GM18511 (cell line): ENCODE data around the gene CYB5R2.

Experiments
- ATAC-seq: cut with Tn5 transposase; IDR thresholded peaks from one replicate; pipeline ENCODE4 v1.9.1; 2021; ENCODE audit warnings: mild to moderate bottlenecking, moderate library complexity; ENCODE audit not compliant: unreplicated experiment

CYB5R2 gene

GRCh38 chr11:7638710-7639642 is 34.3 kb downstream of the CYB5R2 start:
- peak; percentile 76 for ATAC-seq

DNA sequence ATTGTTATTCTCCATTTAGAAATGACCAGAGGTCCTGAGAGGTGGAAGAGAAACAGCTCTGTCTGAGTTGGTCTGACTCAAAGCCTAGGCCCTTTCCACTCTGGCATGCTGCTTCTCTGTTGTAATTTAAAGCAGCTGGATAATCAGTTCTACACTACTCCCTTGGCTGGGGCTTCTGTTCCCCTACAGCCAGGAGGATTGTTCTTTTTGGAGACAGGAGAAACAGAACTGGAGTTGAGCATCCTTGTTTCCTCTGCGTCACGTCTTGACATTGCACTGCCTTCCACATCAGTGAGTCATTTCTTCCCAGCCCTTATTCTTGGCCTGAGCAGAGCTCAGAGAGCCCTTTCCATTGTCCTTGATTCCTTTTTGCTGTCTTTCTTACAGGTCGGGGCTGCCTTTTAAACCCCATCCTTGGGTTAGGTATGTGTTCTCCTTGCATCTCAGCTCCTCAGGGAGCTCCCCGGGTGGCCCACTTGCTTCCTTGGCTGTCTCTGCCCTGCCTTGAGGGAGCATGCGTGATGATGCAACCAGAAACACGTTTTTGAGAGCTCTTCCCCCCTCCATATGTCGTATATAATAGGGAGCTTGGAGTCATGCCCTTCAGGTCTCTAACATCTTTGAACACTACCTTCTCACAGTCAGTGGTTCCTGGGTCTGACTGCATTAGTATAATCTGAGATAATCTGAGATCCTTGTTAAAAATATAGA is 35.7 kb downstream of the CYB5R2 start:
- no peak for ATAC-seq

DNA sequence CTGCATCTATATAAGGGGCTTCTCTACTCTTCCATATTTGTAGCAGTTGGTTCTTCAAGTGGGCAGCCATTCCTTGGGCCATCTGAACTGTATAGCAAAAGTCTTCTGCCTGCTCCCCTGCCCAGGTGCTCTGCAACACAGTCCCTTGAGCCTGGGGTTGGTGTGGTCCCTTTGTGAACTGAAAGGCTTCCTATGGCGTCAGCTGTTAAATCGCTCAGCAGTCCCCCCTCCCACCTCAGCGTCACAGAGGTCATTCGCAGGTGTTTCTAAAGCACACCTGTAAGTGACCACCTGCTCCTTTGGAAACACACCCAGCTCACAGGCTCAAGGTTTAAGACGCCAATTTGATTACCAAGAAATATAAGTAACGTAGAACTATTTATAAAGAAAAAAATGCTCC is 37.0 kb downstream of the CYB5R2 start:
- no peak for ATAC-seq

- ATAC-seq: no peak
Observed at GRCh38 chr11:7635708-7636107, 37.6 kb downstream of the CYB5R2 start.

- no peak for ATAC-seq
Observed at GRCh38 chr11:7635137-7635536, 38.2 kb downstream of the CYB5R2 start.

DNA sequence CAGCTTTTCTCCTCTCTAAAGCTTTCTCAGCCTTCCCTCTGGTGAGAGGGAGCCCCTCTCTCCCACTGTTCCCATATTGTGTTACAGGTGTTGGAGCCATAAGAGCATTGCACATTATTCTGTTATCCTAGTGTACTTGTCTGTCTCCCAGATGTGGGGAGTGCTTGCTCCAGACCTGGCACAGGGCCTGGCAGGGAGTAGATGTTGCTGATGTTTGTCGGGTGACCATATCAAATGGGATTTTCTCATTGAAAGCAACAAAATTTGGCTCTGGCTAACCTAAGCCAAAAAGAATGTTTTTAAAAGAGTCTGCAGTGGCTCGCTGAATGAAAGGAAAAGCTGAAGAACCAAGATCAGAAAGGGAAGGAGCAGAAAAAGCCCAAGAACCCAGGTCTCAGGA is 41.1 kb downstream of the CYB5R2 start:
- ATAC-seq: no peak

GRCh38 chr11:7630002-7630401 is 43.3 kb downstream of the CYB5R2 start:
- no peak for ATAC-seq

- no peak for ATAC-seq
Observed at GRCh38 chr11:7628660-7629059, 44.6 kb downstream of the CYB5R2 start.

DNA sequence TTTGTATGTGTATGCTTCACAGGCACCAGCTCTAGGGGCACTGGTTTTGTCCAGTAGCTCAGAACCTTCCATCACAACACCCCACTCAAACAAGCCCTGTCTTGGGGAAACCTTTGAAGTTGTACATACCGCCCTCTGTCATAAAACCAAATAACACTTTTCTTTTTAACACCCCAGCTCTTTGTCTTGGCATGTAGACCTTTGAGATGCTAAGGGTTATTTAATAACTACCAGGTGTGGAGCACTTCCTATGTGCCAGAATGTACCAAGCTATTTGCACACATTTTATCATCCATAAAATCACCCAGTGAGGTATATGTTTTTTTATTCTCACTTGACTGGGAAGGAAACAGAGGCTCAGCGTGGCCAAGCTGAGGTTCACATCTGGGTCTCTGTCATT is 50.6 kb downstream of the CYB5R2 start:
- no peak for ATAC-seq

- no peak for ATAC-seq
Observed at GRCh38 chr11:7621554-7621953, 51.7 kb downstream of the CYB5R2 start.

GRCh38 chr11:7621090-7621489 is 52.2 kb downstream of the CYB5R2 start:
- no peak for ATAC-seq

GRCh38 chr11:7619322-7619721 is 54.0 kb downstream of the CYB5R2 start:
- no peak for ATAC-seq

DNA sequence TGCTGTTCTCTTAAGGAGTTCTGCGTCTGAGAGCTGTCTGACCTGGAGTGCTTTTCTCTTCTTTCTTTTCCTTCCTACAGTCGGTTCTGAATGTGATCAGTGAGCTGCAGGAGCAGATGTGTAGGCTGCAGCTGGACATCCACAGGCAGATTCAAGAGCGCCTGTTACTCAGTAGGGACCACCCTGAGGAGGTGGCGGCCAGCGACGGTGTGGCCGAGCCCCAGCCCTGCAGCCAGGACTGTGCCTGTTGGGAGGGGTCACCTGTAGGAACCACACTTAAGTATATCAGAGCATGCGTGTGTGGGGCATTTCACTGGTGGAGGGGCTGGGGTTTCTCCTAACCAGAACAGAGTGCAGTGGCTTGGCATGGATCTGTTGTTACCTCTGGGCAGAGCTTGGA is 56.3 kb downstream of the CYB5R2 start:
- ATAC-seq: no peak
